Measurements from ENCODE around the gene BRINP3. TPM values are rescaled to one million over a fixed set of nuclear protein-coding genes. Genes with fewer than 3 reads are reported as not detected.

Gene BRINP3
- total RNA-seq, 1 experiment from 2014 or later = not detected

GRCh38 chr1:190365283-190365682 lies 112.4 kb downstream of the BRINP3 start:
- Histone ChIP-seq H4K8ac (replicated peaks; ENCODE audit: insufficient read length, low read depth, low read length) (no peak overlapping the region), H3K23me2 (ENCODE audit: insufficient read length, low read depth, low read length, poor library complexity, severe bottlenecking) (no peaks in the 10 kb centered on the region), H3K56ac (ENCODE audit: insufficient read length, low read depth, low read length) (no peak overlapping the region), H2BK5ac (ENCODE audit: insufficient read length, low read length) (no peak overlapping the region), H4K5ac (ENCODE audit: insufficient read length, low read depth, low read length) (no peak overlapping the region), H2AFZ (ENCODE audit: low read length) (no peak overlapping the region), H2BK120ac (ENCODE audit: low read depth, low read length, poor library complexity, severe bottlenecking) (no peak overlapping the region), H3K79me2 (ENCODE audit: insufficient read depth, low read length) (no peaks in the 10 kb centered on the region), H3K27ac (ENCODE audit: insufficient read length, low read depth, low read length) (no peak overlapping the region), H3K9ac (ENCODE audit: extremely low read depth, insufficient read length, low read length) (no peak overlapping the region), H4K20me1 (ENCODE audit: control insufficient read depth, insufficient read depth, insufficient read length) (no peaks in the 10 kb centered on the region), H3K27me3 (ENCODE audit: insufficient read depth, low read length) (no peaks in the 10 kb centered on the region), H3T11ph (ENCODE audit: low read length) (no peak overlapping the region), H3K23ac (ENCODE audit: insufficient read length, low read depth, low read length) (no peak overlapping the region), H3K14ac (ENCODE audit: insufficient read depth, low read length) (no peak overlapping the region), H2BK15ac (ENCODE audit: low read depth, low read length) (no peak overlapping the region), H3K4me1 (ENCODE audit: insufficient read depth, low read length) (no peaks in the 10 kb centered on the region), H3K4ac (ENCODE audit: low read depth, low read length) (no peak overlapping the region), H3K79me1 (ENCODE audit: insufficient read depth, low read depth, low read length, poor library complexity, severe bottlenecking) (no peaks in the 10 kb centered on the region), H2AK5ac (ENCODE audit: insufficient read length, low read length) (no peak overlapping the region), H3K18ac (ENCODE audit: insufficient read length, low read depth, low read length) (no peak overlapping the region), H3K9me3 (ENCODE audit: control insufficient read depth, low read depth, low read length) (no peaks in the 10 kb centered on the region), H3K4me2 (ENCODE audit: insufficient read depth, insufficient read length, low read length) (no peak overlapping the region), H2BK12ac (ENCODE audit: insufficient read length, low read depth, low read length) (no peak overlapping the region), H2BK20ac (ENCODE audit: low read depth, low read length, poor library complexity, severe bottlenecking) (no peak overlapping the region), H4K91ac (ENCODE audit: insufficient read length, low read depth, low read length) (no peak overlapping the region)
- no CpG with 5 or more reads among the region's 1 CpG for WGBS (ENCODE audit: extremely low coverage, insufficient read length, low lambda C conversion rate)
- H3K4me1 Mint-ChIP-seq = no peaks in the 10 kb centered on the region
- peaks cover 14 to 22% of the 10 kb centered on the region in 2 experiments for H3K9me3 Mint-ChIP-seq
- H3K4me3 Mint-ChIP-seq = no peak overlapping the region
- no peak for TF ChIP-seq CTCF (conservative IDR thresholded peaks at IDR 0.05)
- H3K27me3 Mint-ChIP-seq (ENCODE audit: low read depth) = no peaks in the 10 kb centered on the region
- H3K36me3 Mint-ChIP-seq (ENCODE audit: insufficient read depth in 1 of 3, low read depth in 3 of 3) = peaks cover 4 to 17% (median 9%) of the 10 kb centered on the region in 3 experiments
- DNase-seq = no peak
- H3K27ac Mint-ChIP-seq = no peak overlapping the region
